ENCODE data around the gene MYOM3.

DNA sequence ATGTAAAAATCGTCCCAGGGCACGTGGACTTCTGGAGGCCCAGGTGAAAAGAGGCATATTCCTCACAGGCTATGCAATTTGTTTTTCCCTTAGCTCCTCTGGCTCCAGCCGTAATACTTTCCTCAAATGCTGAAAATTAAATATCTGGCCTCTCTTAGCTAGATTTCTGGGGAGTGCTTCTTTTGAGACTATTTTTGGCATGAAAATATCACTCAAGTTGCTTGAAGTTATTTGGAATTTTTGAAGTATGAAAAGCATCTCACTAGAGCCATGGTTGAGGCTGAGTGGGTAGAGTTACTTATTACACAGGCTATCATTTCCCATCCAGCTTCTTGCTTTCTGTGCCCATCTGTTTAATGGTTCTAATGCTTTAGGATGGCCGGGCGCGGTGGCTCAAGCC, 59.7 kb downstream of the MYOM3 start:
- TF ChIP-seq, protein P1, sequence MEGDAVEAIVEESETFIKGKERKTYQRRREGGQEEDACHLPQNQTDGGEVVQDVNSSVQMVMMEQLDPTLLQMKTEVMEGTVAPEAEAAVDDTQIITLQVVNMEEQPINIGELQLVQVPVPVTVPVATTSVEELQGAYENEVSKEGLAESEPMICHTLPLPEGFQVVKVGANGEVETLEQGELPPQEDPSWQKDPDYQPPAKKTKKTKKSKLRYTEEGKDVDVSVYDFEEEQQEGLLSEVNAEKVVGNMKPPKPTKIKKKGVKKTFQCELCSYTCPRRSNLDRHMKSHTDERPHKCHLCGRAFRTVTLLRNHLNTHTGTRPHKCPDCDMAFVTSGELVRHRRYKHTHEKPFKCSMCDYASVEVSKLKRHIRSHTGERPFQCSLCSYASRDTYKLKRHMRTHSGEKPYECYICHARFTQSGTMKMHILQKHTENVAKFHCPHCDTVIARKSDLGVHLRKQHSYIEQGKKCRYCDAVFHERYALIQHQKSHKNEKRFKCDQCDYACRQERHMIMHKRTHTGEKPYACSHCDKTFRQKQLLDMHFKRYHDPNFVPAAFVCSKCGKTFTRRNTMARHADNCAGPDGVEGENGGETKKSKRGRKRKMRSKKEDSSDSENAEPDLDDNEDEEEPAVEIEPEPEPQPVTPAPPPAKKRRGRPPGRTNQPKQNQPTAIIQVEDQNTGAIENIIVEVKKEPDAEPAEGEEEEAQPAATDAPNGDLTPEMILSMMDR (optimal IDR thresholded peaks at IDR 0.05 in 1 of 3, IDR thresholded peaks at IDR 0.05 in 1 of 3, conservative IDR thresholded peaks at IDR 0.05 in 1 of 3; ENCODE audit: extremely low read depth in 1 of 3, insufficient read depth in 2 of 3, low read length in 3 of 3) = no peak
- TF ChIP-seq EZH2 (IDR thresholded peaks at IDR 0.05; ENCODE audit: low read length) = no peak
